ENCODE data around the gene SIN3A.
A peak's percentile ranks its signal among the peaks of the same experiment; 100 is the strongest.
"Not testable (repeated sequence)": the region's sequence is repeated elsewhere in the genome, so short reads cannot be mapped to it uniquely, and the experiment has no call there.

Gene SIN3A

DNA sequence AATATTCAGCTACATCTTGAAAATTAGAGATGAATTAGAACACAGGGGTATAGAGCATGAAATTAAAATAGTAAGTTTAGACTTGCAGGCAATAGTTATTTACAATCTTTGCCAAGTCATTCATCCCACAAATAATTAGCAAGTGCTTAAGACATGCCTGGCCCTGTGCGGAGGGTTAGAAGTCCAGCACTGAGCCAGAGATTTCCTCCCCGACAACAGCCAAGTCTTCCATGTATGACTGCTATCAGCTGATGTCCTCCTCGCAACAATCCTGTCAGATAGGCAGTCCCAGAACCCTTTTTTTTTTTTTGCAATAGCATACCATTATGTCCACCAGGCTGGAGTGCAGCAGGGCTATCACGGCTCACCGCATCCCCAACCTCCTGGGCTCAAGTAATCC lies 14.6 kb downstream of the SIN3A start:
- CTCF ChIA-PET, result interaction anchor here (1.6 kb wide), 1 partner anchor 15 kb away, joined by 3 read pairs; the partner anchor contains the start of gene SIN3A
- Mint-ChIP-seq H3K9me3 (no peaks in the 10 kb centered on the region), H3K4me1 (peaks cover 21% of the 10 kb centered on the region), H3K27me3 (no peaks in the 10 kb centered on the region), H3K27ac (no peak overlapping the region), H3K4me3 (no peak overlapping the region), H3K36me3 (peaks cover 32% of the 10 kb centered on the region)
- DNase-seq, result no peak

DNA sequence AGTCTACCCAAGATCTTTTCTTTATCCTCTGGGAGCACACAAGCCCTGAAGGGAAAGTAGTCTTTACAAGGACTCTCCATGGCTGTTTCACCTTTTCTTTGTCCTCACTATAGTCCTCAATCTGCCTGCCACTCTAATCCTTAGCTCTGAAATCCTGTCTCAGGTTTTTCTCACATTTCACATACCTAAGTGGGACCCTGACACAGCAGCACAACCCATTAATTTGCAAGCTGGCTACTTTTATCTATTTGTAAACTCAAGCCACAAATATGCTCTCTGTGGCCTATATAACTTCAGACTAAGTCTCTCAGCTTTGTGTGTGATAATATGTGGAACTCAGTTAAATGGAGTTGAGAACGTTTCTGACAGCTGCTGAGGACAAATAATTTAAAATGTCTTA lies 19.8 kb downstream of the SIN3A start:
- H3K4me1 Mint-ChIP-seq, result peaks cover 9% of the 10 kb centered on the region
- peaks cover 34% of the 10 kb centered on the region for H3K36me3 Mint-ChIP-seq
- H3K27ac Mint-ChIP-seq, result no peak overlapping the region

DNA sequence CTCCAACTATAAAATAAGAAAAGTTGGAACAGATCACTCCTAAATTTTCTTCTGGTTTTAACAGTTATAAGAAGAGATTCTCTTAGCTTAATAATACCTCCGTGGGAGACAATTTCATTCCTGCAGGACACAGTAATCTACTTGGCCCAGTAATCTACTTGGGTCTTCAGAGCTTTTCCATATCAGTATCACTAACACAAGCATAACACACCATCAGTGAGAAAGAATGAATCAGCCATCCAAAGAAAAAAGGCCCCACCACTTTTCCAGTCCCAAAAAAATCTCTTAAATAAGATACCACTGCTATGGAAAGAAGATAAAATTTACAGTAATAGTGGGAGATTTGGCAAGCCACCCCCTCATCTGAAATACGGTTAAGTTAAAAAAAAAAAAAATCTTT lies 20.2 kb downstream of the SIN3A start:
- no peaks in the 10 kb centered on the region for H3K9me3 Mint-ChIP-seq
- H3K4me1 Mint-ChIP-seq, result peaks cover 13% of the 10 kb centered on the region
- CTCF ChIA-PET, result no interaction called here
- peaks cover 33% of the 10 kb centered on the region for H3K36me3 Mint-ChIP-seq
- no peak overlapping the region for H3K4me3 Mint-ChIP-seq
- DNase-seq, result no peak
- no peaks in the 10 kb centered on the region for H3K27me3 Mint-ChIP-seq
- no peak overlapping the region for H3K27ac Mint-ChIP-seq

More for the DNA sequence above, 19.8 kb downstream of the SIN3A start:
- CTCF ChIA-PET, result no interaction called here
- no peak for DNase-seq
- no peaks in the 10 kb centered on the region for H3K9me3 Mint-ChIP-seq
- no peak overlapping the region for H3K4me3 Mint-ChIP-seq
- no peaks in the 10 kb centered on the region for H3K27me3 Mint-ChIP-seq

DNA sequence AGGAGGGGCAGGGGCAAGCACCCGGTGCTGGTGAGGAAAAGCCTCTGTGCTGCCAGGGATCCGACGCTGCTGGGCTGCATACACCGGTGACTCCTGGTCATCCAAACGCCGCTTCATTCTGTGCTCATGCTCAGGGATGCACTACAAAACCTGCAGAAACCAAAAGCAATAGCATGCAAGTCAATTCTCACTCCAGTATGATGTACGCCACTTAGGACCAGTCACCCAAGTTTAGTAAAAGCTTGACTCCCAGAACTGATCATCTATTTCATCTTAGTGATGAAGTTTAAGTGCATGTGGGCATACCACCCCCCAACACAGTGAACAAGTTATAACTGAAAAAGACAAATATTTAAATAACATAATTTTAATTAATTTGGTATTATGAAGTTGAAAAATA lies 21.2 kb downstream of the SIN3A start:
- DNase-seq, result no peak
- Mint-ChIP-seq H3K27ac (peak overlapping the region; percentile 24), H3K27me3 (no peaks in the 10 kb centered on the region), H3K4me3 (no peak overlapping the region), H3K4me1 (peaks cover 19% of the 10 kb centered on the region), H3K36me3 (peaks cover 31% of the 10 kb centered on the region), H3K9me3 (no peaks in the 10 kb centered on the region)
- CTCF ChIA-PET, result no interaction called here

DNA sequence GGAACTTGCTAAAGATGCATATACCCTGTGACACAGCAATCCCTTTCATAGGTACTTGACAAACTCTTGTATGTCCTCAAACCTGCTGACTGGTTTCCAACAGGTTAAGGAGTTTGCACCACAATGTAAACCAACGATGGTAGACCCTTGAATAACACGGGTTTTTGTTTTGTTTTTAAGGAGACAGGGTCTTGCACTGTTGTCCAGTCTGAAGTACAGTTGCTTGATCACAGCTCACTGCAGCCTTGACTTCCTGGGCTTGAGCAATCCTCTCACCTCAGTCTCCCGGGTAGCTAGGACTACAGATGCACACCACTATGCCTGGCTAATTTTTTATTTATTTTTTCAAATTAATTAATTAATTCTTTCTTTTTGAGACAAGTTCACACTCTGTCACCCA lies 23.3 kb downstream of the SIN3A start:
- H3K27me3 Mint-ChIP-seq, result no peaks in the 10 kb centered on the region
- H3K36me3 Mint-ChIP-seq, result peaks cover 24% of the 10 kb centered on the region
- H3K4me1 Mint-ChIP-seq, result peaks cover 19% of the 10 kb centered on the region
- no peak overlapping the region for H3K27ac Mint-ChIP-seq
- CTCF ChIA-PET, result no interaction called here
- no peaks in the 10 kb centered on the region for H3K9me3 Mint-ChIP-seq
- no peak for DNase-seq
- H3K4me3 Mint-ChIP-seq, result no peak overlapping the region

DNA sequence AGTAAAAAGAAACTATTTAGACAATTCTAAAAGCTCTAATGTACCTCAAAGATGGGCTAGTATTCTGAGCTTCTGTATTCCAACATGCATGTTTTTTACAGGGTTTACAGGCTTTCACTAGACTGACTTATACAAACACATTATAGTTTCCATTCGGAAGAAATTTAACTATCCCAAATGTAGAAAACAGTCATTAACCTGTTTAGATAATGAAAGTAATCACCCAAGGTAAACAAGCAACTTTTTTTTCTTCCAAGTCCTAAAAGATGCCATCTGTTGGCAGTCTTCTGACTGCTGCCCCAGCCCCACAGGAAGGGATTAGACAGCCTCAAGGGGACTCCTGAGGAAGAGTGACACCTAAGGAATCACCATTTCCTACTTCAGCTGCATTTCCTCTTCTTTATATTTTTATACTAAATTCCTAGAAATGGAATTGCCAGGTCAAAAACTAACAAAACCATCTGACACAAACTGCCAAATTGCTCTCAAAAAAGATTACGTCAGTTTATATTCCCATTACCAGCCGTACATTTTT lies 25.5 kb downstream of the SIN3A start:
- H3K4me3 Mint-ChIP-seq, result no peak overlapping the region
- DNase-seq, result no peak
- CTCF ChIA-PET, result no interaction called here
- H3K4me1 Mint-ChIP-seq, result peaks cover 14% of the 10 kb centered on the region
- no peaks in the 10 kb centered on the region for H3K9me3 Mint-ChIP-seq
- peak overlapping the region; percentile 82 for H3K27ac Mint-ChIP-seq
- no peaks in the 10 kb centered on the region for H3K27me3 Mint-ChIP-seq
- peaks cover 37% of the 10 kb centered on the region for H3K36me3 Mint-ChIP-seq

DNA sequence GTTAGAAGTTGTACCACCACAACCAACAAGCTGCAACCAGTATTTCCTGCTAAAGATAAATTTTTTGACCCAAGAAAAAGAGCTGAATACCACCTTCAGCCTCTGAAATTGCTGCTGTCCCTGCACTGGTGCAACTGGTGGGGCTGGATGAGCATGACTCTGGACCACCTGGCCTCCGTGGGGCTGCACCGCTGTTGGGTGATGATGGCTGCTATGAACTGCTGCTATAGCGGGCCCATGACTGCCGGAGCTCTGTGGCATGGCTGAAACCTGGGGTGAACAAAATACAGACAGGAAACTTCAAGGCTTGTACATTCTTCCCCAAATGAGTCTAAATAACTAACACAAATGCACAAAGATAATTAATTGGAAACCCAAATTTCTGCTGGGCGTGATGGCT lies 28.9 kb downstream of the SIN3A start:
- H3K9me3 Mint-ChIP-seq, result no peaks in the 10 kb centered on the region
- H3K4me1 Mint-ChIP-seq, result peaks cover 14% of the 10 kb centered on the region
- CTCF ChIA-PET, result interaction anchor here (1.2 to 1.4 kb wide), 3 partner anchors 31 to 54 kb away, joined by 3 read pairs; partner anchors contain the start of gene MAN2C1
- DNase-seq, result no peak
- no peak overlapping the region for H3K4me3 Mint-ChIP-seq
- no peaks in the 10 kb centered on the region for H3K27me3 Mint-ChIP-seq
- H3K27ac Mint-ChIP-seq, result no peak overlapping the region
- H3K36me3 Mint-ChIP-seq, result peaks cover 34% of the 10 kb centered on the region

DNA sequence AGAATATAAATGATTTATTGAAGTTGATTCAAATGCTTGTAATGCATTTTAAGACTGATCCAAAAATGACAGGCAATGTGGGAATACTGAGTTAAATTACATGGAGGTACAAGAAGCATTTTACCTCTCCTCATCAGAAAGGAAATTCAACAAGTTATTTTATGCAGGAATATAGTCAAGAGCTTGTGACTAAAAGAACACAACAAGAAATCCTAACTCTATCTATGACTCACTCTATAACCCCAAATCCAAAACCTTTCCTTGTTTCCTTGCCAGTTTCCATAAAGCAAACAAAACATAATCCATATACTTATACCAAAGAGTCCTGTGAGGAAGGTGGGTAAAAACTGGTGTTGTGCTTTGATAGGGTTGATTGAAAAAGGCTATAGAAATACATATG lies 30.8 kb downstream of the SIN3A start:
- DNase-seq, result no peak
- Mint-ChIP-seq H3K36me3 (peaks cover 33% of the 10 kb centered on the region), H3K9me3 (no peaks in the 10 kb centered on the region), H3K27ac (no peak overlapping the region), H3K27me3 (no peaks in the 10 kb centered on the region), H3K4me3 (no peak overlapping the region), H3K4me1 (peaks cover 3% of the 10 kb centered on the region)
- CTCF ChIA-PET, result no interaction called here

DNA sequence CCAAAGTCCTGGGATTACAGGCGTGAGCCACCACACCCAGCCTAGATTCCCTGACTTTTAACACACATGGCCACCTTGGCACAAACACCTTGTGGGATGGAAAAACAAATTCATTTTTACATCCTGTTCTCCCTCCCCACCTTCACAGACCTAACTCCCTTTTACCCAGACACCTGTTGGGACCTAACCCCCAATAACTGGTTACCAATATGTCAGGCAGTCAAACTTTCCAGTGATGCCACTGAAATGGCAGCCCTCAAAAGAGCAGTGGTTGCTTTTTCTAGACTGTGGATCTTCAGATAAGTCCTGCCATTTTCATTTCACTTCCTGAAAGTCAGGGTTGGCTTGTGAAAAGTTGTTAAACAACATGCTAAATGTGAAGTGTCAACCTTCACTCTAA lies 34.9 kb downstream of the SIN3A start:
- CTCF ChIA-PET, result no interaction called here
- Mint-ChIP-seq H3K4me1 (no peaks in the 10 kb centered on the region), H3K27me3 (no peaks in the 10 kb centered on the region), H3K27ac (peak overlapping the region; percentile 54), H3K4me3 (no peak overlapping the region), H3K36me3 (peaks cover 45% of the 10 kb centered on the region), H3K9me3 (no peaks in the 10 kb centered on the region)
- no peak for DNase-seq

DNA sequence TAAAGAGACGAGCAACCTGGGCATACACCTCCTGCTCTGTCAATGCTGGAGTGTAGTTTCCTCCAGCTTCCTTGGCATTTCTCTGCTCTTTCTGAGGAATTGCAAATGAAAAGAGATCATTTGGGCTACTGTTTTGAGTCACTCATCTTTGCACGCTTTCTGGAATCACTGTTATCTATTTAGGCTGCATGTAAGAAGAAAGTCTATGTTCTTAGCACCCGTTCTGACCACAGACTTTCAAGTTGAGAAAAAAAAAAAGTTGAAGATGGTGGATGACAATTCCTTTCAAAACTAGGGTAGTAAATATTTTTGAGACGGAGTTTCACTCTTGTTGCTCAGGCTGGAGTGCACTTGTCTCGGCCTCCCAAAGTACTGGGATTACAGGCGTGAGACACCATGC lies 41.3 kb downstream of the SIN3A start:
- Mint-ChIP-seq H3K4me1 (peaks cover 2% of the 10 kb centered on the region), H3K4me3 (no peak overlapping the region), H3K27ac (no peak overlapping the region), H3K36me3 (peaks cover 72% of the 10 kb centered on the region), H3K27me3 (no peaks in the 10 kb centered on the region), H3K9me3 (no peaks in the 10 kb centered on the region)
- DNase-seq, result no peak
- CTCF ChIA-PET, result no interaction called here

DNA sequence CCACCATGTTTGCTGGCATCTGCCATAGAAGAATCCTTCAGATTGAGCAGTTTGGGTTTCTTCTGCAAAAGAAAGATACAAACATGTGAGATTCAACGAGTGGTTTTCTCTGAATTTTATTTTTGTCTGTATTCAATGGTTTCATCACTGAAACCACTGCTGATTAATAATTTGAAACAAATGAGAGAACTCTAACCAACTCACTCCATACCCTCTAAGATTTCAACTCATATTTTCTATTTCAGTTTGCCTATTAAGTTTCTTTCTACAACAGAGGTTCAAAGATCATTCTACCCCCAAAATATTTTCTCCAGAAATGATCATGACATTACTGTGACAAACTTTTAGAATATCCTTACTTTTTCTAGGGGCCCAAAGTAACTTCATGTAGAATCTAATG lies 44.4 kb downstream of the SIN3A start:
- H3K4me1 Mint-ChIP-seq, result peaks cover 2% of the 10 kb centered on the region
- CTCF ChIA-PET, result no interaction called here
- no peaks in the 10 kb centered on the region for H3K9me3 Mint-ChIP-seq
- H3K27ac Mint-ChIP-seq, result no peak overlapping the region
- DNase-seq, result no peak
- H3K4me3 Mint-ChIP-seq, result no peak overlapping the region
- H3K36me3 Mint-ChIP-seq, result peaks cover 63% of the 10 kb centered on the region
- no peaks in the 10 kb centered on the region for H3K27me3 Mint-ChIP-seq

DNA sequence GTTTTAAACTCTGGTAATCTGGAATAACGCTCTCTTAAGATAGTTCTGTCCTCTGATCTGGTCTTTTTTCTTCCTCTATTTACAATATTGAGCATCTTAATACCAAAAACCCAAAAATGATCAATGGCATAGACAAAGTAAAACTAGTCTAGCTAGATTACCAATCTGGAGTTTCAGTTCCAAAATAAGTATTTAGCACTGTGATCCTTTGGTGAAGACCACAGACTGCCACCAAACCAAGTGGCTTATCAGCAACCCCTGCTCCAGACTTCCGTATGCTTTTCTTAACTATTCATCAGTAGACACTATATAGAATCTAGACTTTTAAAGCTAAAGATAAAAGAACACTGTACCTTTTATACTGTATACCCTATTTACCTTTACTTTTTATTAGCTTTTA lies 47.6 kb downstream of the SIN3A start:
- H3K9me3 Mint-ChIP-seq, result no peaks in the 10 kb centered on the region
- no peak for DNase-seq
- no peak overlapping the region for H3K4me3 Mint-ChIP-seq
- CTCF ChIA-PET, result interaction anchor here (0.8 to 0.9 kb wide), 2 partner anchors 34 to 63 kb away, joined by 3 to 4 read pairs; no protein-coding TSS in a partner anchor
- no peaks in the 10 kb centered on the region for H3K27me3 Mint-ChIP-seq
- H3K36me3 Mint-ChIP-seq, result peaks cover 54% of the 10 kb centered on the region
- H3K4me1 Mint-ChIP-seq, result peaks cover 2% of the 10 kb centered on the region
- no peak overlapping the region for H3K27ac Mint-ChIP-seq

DNA sequence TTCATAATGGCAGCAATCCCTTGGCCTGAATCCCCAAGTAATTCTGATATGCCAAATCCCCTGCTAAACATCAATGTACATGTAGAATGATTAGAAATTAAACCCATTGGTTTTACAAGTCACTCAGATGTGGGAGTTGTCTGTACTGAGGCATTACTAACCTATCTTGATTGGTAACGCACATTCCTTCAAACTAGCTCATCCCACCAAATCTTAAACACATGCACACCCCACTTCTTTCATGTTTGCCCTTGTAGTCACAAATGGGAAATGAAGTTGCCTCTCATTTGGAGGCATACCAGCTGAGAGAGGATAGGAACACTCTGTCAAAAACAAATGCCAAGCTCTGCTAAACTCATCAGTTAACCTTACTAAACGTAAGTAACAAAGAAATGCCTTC lies 54.0 kb downstream of the SIN3A start:
- no peaks in the 10 kb centered on the region for H3K9me3 Mint-ChIP-seq
- H3K27me3 Mint-ChIP-seq, result no peaks in the 10 kb centered on the region
- H3K4me1 Mint-ChIP-seq, result no peaks in the 10 kb centered on the region
- no peak for DNase-seq
- peaks cover 62% of the 10 kb centered on the region for H3K36me3 Mint-ChIP-seq
- CTCF ChIA-PET, result interaction anchor here (0.8 kb wide), 1 partner anchor 30 kb away, joined by 4 read pairs; no protein-coding TSS in a partner anchor
- no peak overlapping the region for H3K4me3 Mint-ChIP-seq
- H3K27ac Mint-ChIP-seq, result no peak overlapping the region

DNA sequence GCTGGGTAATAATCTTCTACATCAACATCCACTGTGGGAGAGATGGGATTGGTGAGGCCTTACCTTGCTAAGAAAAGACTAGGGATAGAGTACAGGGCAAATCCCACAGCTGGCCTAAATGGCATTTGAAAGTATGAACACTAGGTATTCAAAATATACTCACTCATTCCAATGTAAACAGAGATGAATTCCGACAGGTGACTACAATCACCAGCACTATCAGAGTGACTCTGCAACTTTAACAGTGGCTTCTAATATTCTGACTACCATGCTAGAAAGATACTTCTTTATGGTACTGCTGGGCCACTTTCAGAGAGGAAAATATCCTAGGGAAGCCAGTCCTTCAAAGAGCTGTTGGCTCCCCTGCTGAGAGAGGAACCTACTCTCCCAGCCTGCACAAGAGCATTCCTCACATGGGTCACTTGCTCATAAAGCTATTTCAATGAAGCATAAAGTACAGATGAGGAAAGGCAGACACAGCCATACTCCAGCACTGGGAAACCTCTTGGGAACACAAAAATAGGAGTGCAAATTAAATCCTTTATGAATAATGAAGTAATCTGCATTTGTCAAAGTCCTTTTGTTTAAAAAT lies 61.6 kb downstream of the SIN3A start:
- Mint-ChIP-seq H3K27ac (no peak overlapping the region), H3K27me3 (no peaks in the 10 kb centered on the region), H3K36me3 (peaks cover 59% of the 10 kb centered on the region), H3K4me1 (peaks cover 6% of the 10 kb centered on the region), H3K9me3 (no peaks in the 10 kb centered on the region), H3K4me3 (no peak overlapping the region)
- CTCF ChIA-PET, result interaction anchor here (0.8 to 2.0 kb wide), 2 partner anchors 22 to 119 kb away, joined by 3 to 8 read pairs; partner anchors contain the start of gene MAN2C1
- no peak for DNase-seq

DNA sequence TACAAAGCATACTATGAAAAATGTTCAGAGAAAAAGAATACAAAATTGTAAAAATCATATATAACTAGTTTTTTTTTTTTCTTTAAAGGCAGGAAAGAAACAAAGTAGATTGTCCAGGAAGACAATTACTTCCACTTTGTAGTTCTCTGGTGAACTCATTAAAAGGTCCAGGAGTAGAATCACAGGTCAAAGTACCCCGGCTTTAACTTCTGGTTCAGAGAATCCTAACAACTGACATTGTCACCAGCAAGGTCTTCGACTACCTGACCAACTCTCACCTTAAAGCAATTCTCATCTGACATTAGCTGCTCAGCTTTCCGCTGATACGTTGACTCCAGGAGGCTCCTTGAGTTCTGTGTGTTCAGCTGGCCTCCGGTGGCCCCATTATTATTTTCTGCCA lies 67.5 kb downstream of the SIN3A start:
- H3K9me3 Mint-ChIP-seq, H3K4me3 Mint-ChIP-seq, H3K27ac Mint-ChIP-seq, DNase-seq, CTCF ChIA-PET, H3K27me3 Mint-ChIP-seq, H3K4me1 Mint-ChIP-seq: not testable (repeated sequence)
- H3K36me3 Mint-ChIP-seq, result peaks cover 62% of the 10 kb centered on the region
